WTC11 (cell line): Measurements from ENCODE around the gene ZBTB20.

Source experiments
- CTCF ChIP-seq: fragments of 200-600 bp; IDR thresholded peaks from 2 replicates; pipeline ENCODE4 v1.8.0; 2022; ENCODE audit warnings: antibody characterized with exemption
- ZNF232 ChIP-seq: sonication (generic); formaldehyde crosslinking; IDR thresholded peaks from 2 replicates; pipeline ENCODE4 v1.8.0; 2022; ENCODE audit warnings: mild to moderate bottlenecking, missing genetic modification reagents

DNA sequence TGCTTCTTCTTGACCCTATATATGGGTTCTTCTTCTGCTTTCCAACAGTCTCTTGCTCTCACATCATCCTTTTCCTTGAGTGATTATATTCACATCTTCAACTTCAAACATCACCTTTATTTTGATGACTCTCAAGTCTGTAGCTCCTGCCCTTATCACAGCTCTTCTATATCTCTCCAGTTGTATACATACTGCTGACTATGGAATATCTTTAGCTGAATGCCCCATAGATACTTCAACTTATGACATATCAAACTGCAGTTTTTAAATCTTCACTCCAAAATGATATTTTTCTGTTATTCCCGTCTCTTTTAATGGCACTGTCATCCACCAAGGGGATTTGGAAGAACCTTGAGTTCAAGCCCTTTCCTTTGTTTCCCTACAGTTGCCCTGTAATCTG lies 139.1 kb downstream of the ZBTB20 start:
- TF ChIP-seq CTCF (no peak), ZNF232 (CRISPR knock-in tag) (no peak)
